RWPE1 (cell line): ENCODE data around the gene BIK.
A peak's percentile ranks its signal among the peaks of the same experiment; 100 is the strongest.

Source experiments
- CTCF ChIA-PET: fragments of 350-600 bp; sonication (Branson Sonifier 250); formaldehyde crosslinking; extraction: SDS; loops from one replicate; lab custom pipeline; 2021; lab: Yijun Ruan, JAX
- POLR2A ChIA-PET: fragments of 400-600 bp; formaldehyde crosslinking; extraction: SDS; loops from one replicate; lab custom pipeline; 2020; ENCODE audit warnings: antibody characterized with exemption; ENCODE audit not compliant: low non-redundant PET; lab: Yijun Ruan, JAX
- DNase-seq: peaks from one replicate; pipeline ENCODE4 v3.0.0; 2012; ENCODE audit warnings: low spot score
- H3K27ac ChIP-seq: fragments of 450-650 bp; 2 replicates; pipeline ENCODE4 v1.5.1; 2017
- TF ChIP-seq, protein P1 (sequence below): fragments of 450-650 bp; conservative IDR thresholded peaks from 2 replicates; pipeline ENCODE4 v1.5.1; 2017; ENCODE audit warnings: low read depth, mild to moderate bottlenecking

The BIK gene, protein sequence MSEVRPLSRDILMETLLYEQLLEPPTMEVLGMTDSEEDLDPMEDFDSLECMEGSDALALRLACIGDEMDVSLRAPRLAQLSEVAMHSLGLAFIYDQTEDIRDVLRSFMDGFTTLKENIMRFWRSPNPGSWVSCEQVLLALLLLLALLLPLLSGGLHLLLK

GRCh38 chr22:43110444-43110926, at the start of gene BIK:
TSS of gene BIK (plus strand) at chr22:43110750. CDS start at chr22:43124023, 13,273 bp downstream.
- peak; percentile 19 for DNase-seq
- ChIA-PET POLR2A (interaction anchor here (0.6 kb wide), 1 partner anchor 23 kb away, joined by 7 read pairs; no protein-coding TSS in a partner anchor), CTCF (interaction anchor here (0.7 to 1.0 kb wide), 2 partner anchors 34 to 48 kb away, joined by 3 read pairs; no protein-coding TSS in a partner anchor)
- TF ChIP-seq, protein P1, sequence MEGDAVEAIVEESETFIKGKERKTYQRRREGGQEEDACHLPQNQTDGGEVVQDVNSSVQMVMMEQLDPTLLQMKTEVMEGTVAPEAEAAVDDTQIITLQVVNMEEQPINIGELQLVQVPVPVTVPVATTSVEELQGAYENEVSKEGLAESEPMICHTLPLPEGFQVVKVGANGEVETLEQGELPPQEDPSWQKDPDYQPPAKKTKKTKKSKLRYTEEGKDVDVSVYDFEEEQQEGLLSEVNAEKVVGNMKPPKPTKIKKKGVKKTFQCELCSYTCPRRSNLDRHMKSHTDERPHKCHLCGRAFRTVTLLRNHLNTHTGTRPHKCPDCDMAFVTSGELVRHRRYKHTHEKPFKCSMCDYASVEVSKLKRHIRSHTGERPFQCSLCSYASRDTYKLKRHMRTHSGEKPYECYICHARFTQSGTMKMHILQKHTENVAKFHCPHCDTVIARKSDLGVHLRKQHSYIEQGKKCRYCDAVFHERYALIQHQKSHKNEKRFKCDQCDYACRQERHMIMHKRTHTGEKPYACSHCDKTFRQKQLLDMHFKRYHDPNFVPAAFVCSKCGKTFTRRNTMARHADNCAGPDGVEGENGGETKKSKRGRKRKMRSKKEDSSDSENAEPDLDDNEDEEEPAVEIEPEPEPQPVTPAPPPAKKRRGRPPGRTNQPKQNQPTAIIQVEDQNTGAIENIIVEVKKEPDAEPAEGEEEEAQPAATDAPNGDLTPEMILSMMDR, result no peak
- H3K27ac ChIP-seq, result no peak within 1 kb of the TSS

DNA sequence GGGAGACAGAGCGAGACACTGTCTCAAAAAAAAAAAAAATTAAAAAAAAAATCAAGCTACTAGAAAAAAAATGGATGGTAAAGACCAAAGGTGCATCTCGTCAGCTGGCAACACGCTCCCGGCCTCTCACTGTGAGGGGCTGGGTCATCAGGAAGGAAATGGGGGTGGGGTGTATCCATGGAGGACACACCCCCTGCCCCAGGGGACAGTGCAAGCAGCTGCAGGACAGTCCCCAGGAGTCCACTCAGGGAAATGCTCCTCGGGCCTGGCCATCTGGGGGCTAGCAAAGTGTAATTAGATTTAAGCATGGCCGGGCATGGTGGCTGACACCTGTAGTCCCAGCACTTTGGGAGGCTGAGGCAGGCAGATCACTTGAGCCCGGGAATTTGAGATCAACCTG, 44.4 kb upstream of the BIK start:
- DNase-seq, result no peak
- TF ChIP-seq, protein P1, result no peak
- POLR2A ChIA-PET, result no interaction called here
- no peak overlapping the region for H3K27ac ChIP-seq
- CTCF ChIA-PET, result no interaction called here

- POLR2A ChIA-PET, result no interaction called here
These were observed 43.6 kb upstream of the BIK start for GRCh38 chr22:43066844-43067385.

GRCh38 chr22:43077121-43077877, 33.3 kb upstream of the BIK start:
- CTCF ChIA-PET, result interaction anchor here (0.5 kb wide), 1 partner anchor 16 kb away, joined by 4 read pairs; no protein-coding TSS in a partner anchor
- H3K27ac ChIP-seq, result no peak overlapping the region
- TF ChIP-seq, protein P1, result no peak
- POLR2A ChIA-PET, result no interaction called here
- no peak for DNase-seq

More at GRCh38 chr22:43066844-43067385, 43.6 kb upstream of the BIK start:
- DNase-seq, result no peak
- peak overlapping the region; percentile 63 for H3K27ac ChIP-seq
- TF ChIP-seq, protein P1, result no peak
- CTCF ChIA-PET, result no interaction called here

- TF ChIP-seq, protein P1, result no peak
- POLR2A ChIA-PET, result no interaction called here
- H3K27ac ChIP-seq, result no peak overlapping the region
- CTCF ChIA-PET, result no interaction called here
- DNase-seq, result no peak
These were observed 32.0 kb upstream of the BIK start for GRCh38 chr22:43078522-43078921.

GRCh38 chr22:43079742-43080141, 30.8 kb upstream of the BIK start:
- ChIA-PET CTCF (no interaction called here), POLR2A (no interaction called here)
- TF ChIP-seq, protein P1, result no peak
- no peak overlapping the region for H3K27ac ChIP-seq
- DNase-seq, result no peak
